ENCODE results near the gene NBR1.
A peak's percentile ranks its signal among the peaks of the same experiment; 100 is the strongest.
"Not testable (repeated sequence)": the region's sequence is repeated elsewhere in the genome, so short reads cannot be mapped to it uniquely, and the experiment has no call there.

The NBR1 gene

GRCh38 chr17:43155666-43156065, 15.3 kb upstream of the NBR1 start:
- no peak for DNase-seq

GRCh38 chr17:43159232-43159631, 11.8 kb upstream of the NBR1 start:
- not testable (repeated sequence) for DNase-seq

GRCh38 chr17:43159957-43160356, 11.1 kb upstream of the NBR1 start:
- DNase-seq, result not testable (repeated sequence)

GRCh38 chr17:43165971-43166370, 5.0 kb upstream of the NBR1 start:
- not testable (repeated sequence) for DNase-seq

GRCh38 chr17:43169561-43170139, 1.4 kb upstream of the NBR1 start:
- DNase-seq, result peak; percentile 16

GRCh38 chr17:43170140-43170765, 761 bp upstream of the NBR1 start:
- peak; percentile 95 for DNase-seq

- DNase-seq, result peak; percentile 31
Observed at GRCh38 chr17:43171586-43172487, 823 bp downstream of the NBR1 start.

GRCh38 chr17:43175213-43176118, 4.5 kb downstream of the NBR1 start:
- no peak for DNase-seq

GRCh38 chr17:43176119-43176570, 5.1 kb downstream of the NBR1 start:
- no peak for DNase-seq

GRCh38 chr17:43183921-43184320, 12.9 kb downstream of the NBR1 start:
- no peak for DNase-seq

GRCh38 chr17:43186656-43187055, 15.6 kb downstream of the NBR1 start:
- not testable (repeated sequence) for DNase-seq

GRCh38 chr17:43193251-43193650, 22.2 kb downstream of the NBR1 start:
- DNase-seq, result no peak

- DNase-seq, result no peak
Observed at GRCh38 chr17:43199633-43200032, 28.6 kb downstream of the NBR1 start.

GRCh38 chr17:43200127-43200526, 29.1 kb downstream of the NBR1 start:
- DNase-seq, result no peak

GRCh38 chr17:43203013-43203412, 32.0 kb downstream of the NBR1 start:
- DNase-seq, result not testable (repeated sequence)

- no peak for DNase-seq
Observed at GRCh38 chr17:43210576-43210975, 39.6 kb downstream of the NBR1 start.

GRCh38 chr17:43211123-43211479, 40.1 kb downstream of the NBR1 start:
- no peak for DNase-seq

- DNase-seq, result no peak
Observed at GRCh38 chr17:43211480-43212402, 40.7 kb downstream of the NBR1 start, which contains the start of gene TMEM106A. Gene TMEM106A, plus strand, starts transcription at chr17:43211875. Its CDS starts 1,167 bp downstream, at chr17:43213042.

- no peak for DNase-seq
Observed at GRCh38 chr17:43212641-43213490, 41.9 kb downstream of the NBR1 start.

- no peak for DNase-seq
Observed at GRCh38 chr17:43213545-43213944, 42.5 kb downstream of the NBR1 start.

All from DMS79 (cell line).